ENCODE results near the gene HLCS. TPM values are rescaled to one million over a fixed set of nuclear protein-coding genes. Genes with fewer than 3 reads are reported as not detected.
A peak's percentile ranks its signal among the peaks of the same experiment; 100 is the strongest.

Gene HLCS
- total and polyA plus RNA-seq, 8 donors = 15.9 to 25.3 (median 16.7) TPM

GRCh38 chr21:36964827-36965719 lies 1.4 kb downstream of the HLCS start:
- Histone ChIP-seq H3K9me3 (no peaks in the 10 kb centered on the region), H3K27ac (no peak overlapping the region), H3K27me3 (peaks cover 0 to 13% of the 10 kb centered on the region in 2 donors), H3K4me3 (peak overlapping the region in 1 of 2 donors; percentile 67), H3K4me1 (peaks cover 0 to 17% of the 10 kb centered on the region in 2 donors), H3K36me3 (peaks cover 0 to 15% of the 10 kb centered on the region in 2 donors)
- DNase-seq = no peak
- intact Hi-C loops (cut with DNase I) = no loop called here
- no peak for TF ChIP-seq CTCF (IDR thresholded peaks at IDR 0.05)
- no peak for ATAC-seq

DNA sequence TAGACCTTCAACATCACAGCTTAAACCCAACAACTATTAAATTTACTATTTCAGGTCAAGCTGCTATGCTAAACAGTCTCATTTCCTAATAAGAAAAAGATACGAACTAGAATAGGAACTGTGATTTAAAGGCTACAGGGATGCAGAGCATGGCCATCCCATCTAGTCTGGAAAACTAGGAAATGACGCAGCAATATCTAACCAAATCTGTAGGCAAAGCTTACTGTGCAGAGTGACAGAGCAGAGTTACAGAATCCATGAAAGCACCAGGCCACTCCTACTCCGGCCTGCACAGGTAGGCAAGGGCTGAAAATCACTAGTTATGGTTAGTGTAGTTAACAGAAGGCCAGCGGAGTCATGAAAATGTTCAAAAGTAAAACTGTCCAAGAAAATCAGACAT lies 2.1 kb downstream of the HLCS start:
- Histone ChIP-seq H3K9me3 (no peaks in the 10 kb centered on the region), H3K27ac (no peak overlapping the region), H3K4me1 (peaks cover 0 to 17% of the 10 kb centered on the region in 2 donors), H3K27me3 (peaks cover 0 to 13% of the 10 kb centered on the region in 2 donors), H3K36me3 (peaks cover 0 to 16% of the 10 kb centered on the region in 2 donors), H3K4me3 (no peak overlapping the region)
- intact Hi-C loops (cut with DNase I) = no loop called here
- ATAC-seq (no peak), DNase-seq (no peak)
- TF ChIP-seq CTCF (IDR thresholded peaks at IDR 0.05) = no peak

DNA sequence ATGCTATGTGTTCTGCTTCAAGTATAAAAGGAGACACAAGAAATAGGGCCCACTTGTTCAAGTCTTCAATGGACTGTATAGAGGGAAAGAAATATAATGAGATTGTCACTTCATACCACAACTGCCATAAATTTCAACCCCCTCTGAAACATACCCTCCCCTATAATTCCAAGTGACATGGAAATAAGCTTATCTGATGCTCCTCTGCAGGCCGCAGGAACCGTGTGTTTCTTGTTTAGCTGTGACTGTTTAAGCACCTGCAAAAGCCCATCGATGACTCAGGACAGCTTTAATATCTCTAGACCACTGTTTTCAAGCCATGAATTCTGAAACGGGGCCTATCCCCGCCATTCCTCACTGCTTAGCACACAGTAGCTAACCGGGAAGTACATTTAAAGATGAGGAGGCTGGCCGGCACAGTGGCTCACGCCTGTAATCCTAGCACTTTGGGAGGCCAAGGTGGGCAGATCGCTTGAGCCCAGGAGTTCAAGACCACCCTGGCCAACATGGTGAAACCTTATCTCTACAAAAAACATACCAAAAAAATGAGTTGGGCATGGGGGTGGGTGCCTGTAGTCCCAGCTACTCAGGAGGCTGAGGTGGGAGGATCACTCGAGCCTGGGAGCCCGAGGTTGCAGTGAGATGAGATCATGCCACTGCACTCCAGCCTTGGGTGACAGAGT lies 4.2 kb downstream of the HLCS start:
- no peak for DNase-seq
- no peak overlapping the region for H3K4me3 ChIP-seq
- no peak for ATAC-seq
- H3K36me3 ChIP-seq = peaks cover 0 to 22% of the 10 kb centered on the region in 2 donors
- peaks cover 0 to 11% of the 10 kb centered on the region in 2 donors for H3K27me3 ChIP-seq
- H3K9me3 ChIP-seq = no peaks in the 10 kb centered on the region
- intact Hi-C loops (cut with DNase I) = no loop called here
- no peak for TF ChIP-seq CTCF (IDR thresholded peaks at IDR 0.05)
- no peak overlapping the region for H3K27ac ChIP-seq
- H3K4me1 ChIP-seq = peaks cover 0 to 14% of the 10 kb centered on the region in 2 donors

DNA sequence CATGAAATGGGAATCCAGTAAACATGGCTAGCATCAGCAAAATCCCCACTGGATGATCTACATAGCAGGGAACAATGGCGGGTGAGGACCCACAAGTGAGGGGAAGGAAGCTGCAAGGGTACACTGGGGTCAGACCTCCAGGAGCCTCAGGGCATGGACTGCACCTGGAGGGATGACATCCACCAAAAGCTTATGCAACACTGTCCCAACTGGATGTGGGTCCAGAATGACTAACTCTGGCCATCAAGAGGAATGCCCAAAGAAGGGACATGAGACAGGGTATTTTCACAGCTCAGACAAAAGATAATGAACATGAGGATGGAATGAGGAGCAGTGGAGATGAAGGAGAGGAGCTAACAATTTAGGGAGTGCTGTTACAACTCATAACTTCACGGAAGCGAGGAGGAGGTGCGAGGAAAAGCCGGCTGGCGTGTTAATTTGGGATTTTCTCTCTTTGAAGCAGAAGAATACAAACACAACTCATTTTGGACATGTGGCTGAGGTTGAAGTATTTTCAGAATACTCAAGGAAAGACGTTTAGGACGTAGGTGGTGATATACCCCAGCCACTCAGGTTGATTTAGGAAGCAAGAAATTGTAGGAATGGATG lies 5.7 kb downstream of the HLCS start:
- peaks cover 0 to under 1% of the 10 kb centered on the region in 2 donors for H3K27me3 ChIP-seq
- no peak for ATAC-seq
- DNase-seq = no peak
- TF ChIP-seq CTCF (IDR thresholded peaks at IDR 0.05) = no peak
- H3K4me3 ChIP-seq = no peak overlapping the region
- no peaks in the 10 kb centered on the region for H3K9me3 ChIP-seq
- H3K4me1 ChIP-seq = peaks cover 0 to 7% of the 10 kb centered on the region in 2 donors
- H3K36me3 ChIP-seq = peaks cover 0 to 22% of the 10 kb centered on the region in 2 donors
- intact Hi-C loops (cut with DNase I) = no loop called here
- H3K27ac ChIP-seq = no peak overlapping the region
